BE2C (cell line): ENCODE results near the gene PLCB4.

Experiments
- DNase-seq: peaks from one replicate; pipeline ENCODE4 v3.0.0-alpha.2; 2020
- H3K27me3 ChIP-seq: fragments of 250-450 bp; sonication (Bioruptor Pico); 2 replicates; pipeline ENCODE4 v1.5.1; 2020; ENCODE audit warnings: mild to moderate bottlenecking
- H3K36me3 ChIP-seq: fragments of 250-450 bp; sonication (Bioruptor Pico); 2 replicates; pipeline ENCODE4 v1.5.1; 2020; ENCODE audit warnings: mild to moderate bottlenecking
- H3K4me1 ChIP-seq: fragments of 250-450 bp; sonication (Bioruptor Pico); 2 replicates; pipeline ENCODE4 v1.5.1; 2020
- H3K4me3 ChIP-seq: 2 replicates; pipeline ENCODE4 v1.5.1; 2011; ENCODE audit warnings: low read depth, low read length
- H3K9me3 ChIP-seq: fragments of 250-450 bp; sonication (Bioruptor Pico); 2 replicates; pipeline ENCODE4 v1.5.1; 2020
- TF ChIP-seq, protein P1 (sequence below): IDR thresholded peaks from 2 replicates; pipeline ENCODE4 v1.5.1; 2012; ENCODE audit warnings: mild to moderate bottlenecking, low read depth, low read length

Gene PLCB4

GRCh38 chr20:9131841-9132240, 63.0 kb downstream of the PLCB4 start:
- H3K9me3 ChIP-seq = peaks cover 5% of the 10 kb centered on the region
- H3K27me3 ChIP-seq = no peaks in the 10 kb centered on the region
- H3K4me3 ChIP-seq = no peak overlapping the region
- TF ChIP-seq, protein P1, sequence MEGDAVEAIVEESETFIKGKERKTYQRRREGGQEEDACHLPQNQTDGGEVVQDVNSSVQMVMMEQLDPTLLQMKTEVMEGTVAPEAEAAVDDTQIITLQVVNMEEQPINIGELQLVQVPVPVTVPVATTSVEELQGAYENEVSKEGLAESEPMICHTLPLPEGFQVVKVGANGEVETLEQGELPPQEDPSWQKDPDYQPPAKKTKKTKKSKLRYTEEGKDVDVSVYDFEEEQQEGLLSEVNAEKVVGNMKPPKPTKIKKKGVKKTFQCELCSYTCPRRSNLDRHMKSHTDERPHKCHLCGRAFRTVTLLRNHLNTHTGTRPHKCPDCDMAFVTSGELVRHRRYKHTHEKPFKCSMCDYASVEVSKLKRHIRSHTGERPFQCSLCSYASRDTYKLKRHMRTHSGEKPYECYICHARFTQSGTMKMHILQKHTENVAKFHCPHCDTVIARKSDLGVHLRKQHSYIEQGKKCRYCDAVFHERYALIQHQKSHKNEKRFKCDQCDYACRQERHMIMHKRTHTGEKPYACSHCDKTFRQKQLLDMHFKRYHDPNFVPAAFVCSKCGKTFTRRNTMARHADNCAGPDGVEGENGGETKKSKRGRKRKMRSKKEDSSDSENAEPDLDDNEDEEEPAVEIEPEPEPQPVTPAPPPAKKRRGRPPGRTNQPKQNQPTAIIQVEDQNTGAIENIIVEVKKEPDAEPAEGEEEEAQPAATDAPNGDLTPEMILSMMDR = no peak
- peaks cover 12% of the 10 kb centered on the region for H3K4me1 ChIP-seq
- DNase-seq = no peak
- H3K36me3 ChIP-seq = no peaks in the 10 kb centered on the region; the same call in 1 of the 2 replicates

GRCh38 chr20:9134346-9134745, 65.5 kb downstream of the PLCB4 start:
- TF ChIP-seq, protein P1 = no peak
- peaks cover 10% of the 10 kb centered on the region for H3K4me1 ChIP-seq
- no peaks in the 10 kb centered on the region for H3K27me3 ChIP-seq
- no peaks in the 10 kb centered on the region; the same call in none of the 2 replicates for H3K36me3 ChIP-seq
- no peak overlapping the region for H3K4me3 ChIP-seq
- no peak for DNase-seq
- H3K9me3 ChIP-seq = peaks cover 9% of the 10 kb centered on the region

- no peaks in the 10 kb centered on the region; the same call in none of the 2 replicates for H3K36me3 ChIP-seq
- no peak overlapping the region for H3K4me3 ChIP-seq
- TF ChIP-seq, protein P1 = no peak
These were observed 67.2 kb downstream of the PLCB4 start for GRCh38 chr20:9136114-9136513.

GRCh38 chr20:9137001-9137400, 68.1 kb downstream of the PLCB4 start:
- no peak overlapping the region for H3K4me3 ChIP-seq
- no peaks in the 10 kb centered on the region; the same call in none of the 2 replicates for H3K36me3 ChIP-seq
- H3K4me1 ChIP-seq = peaks cover 11% of the 10 kb centered on the region; the same call in 1 of the 2 replicates
- H3K9me3 ChIP-seq = peaks cover 9% of the 10 kb centered on the region
- no peak for DNase-seq
- TF ChIP-seq, protein P1 = no peak
- no peaks in the 10 kb centered on the region for H3K27me3 ChIP-seq

More at GRCh38 chr20:9136114-9136513, 67.2 kb downstream of the PLCB4 start:
- Histone ChIP-seq H3K9me3 (peaks cover 13% of the 10 kb centered on the region), H3K4me1 (peaks cover 7% of the 10 kb centered on the region; the same call in 1 of the 2 replicates), H3K27me3 (no peaks in the 10 kb centered on the region)
- no peak for DNase-seq

DNA sequence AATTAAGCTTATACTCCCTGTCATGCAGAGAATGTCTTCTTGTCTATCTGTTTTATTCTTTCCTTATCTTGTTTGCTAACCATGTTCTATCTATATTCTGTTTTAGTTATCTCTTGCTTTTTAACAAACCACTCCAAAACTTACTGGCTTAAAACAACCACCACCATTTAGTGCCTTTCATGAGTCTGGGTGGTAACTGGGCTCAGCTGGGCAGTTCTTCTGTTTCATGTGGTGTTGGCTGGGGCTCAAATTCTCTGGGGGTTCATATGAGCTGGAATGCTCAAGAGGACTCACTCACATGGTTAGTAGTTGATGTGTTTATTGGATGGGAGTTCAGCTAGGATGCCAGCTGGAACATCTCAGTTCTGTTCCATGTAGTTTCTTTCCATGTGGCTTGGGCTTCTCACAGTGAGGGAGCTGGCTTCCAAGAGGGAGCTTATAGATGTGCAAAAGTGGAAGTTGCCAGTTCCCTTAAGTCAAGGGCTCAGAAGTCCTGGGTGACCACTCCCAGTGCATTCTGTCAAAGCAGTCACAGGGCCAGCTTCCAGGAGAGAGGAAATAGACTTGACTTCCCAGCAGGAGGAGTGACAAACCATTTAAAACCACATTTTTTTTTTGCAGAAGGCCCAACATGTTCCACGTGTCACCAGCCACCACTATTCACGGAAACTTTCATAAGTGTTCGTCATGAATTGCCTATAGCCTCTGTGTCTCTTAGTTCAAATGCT, 70.4 kb downstream of the PLCB4 start:
- Histone ChIP-seq H3K4me1 (peaks cover 11% of the 10 kb centered on the region; the same call in 1 of the 2 replicates), H3K27me3 (no peaks in the 10 kb centered on the region), H3K36me3 (peaks cover 4% of the 10 kb centered on the region; the same call in 1 of the 2 replicates), H3K9me3 (0 out of 2 replicates have a peak, but pooled peaks cover 7% of the 10 kb centered on the region), H3K4me3 (no peak overlapping the region)
- TF ChIP-seq, protein P1 = no peak
- DNase-seq = no peak

- Histone ChIP-seq H3K9me3 (0 out of 2 replicates have a peak, but pooled peaks cover 7% of the 10 kb centered on the region), H3K4me1 (peaks cover 11% of the 10 kb centered on the region; the same call in 1 of the 2 replicates), H3K4me3 (no peak overlapping the region), H3K27me3 (no peaks in the 10 kb centered on the region), H3K36me3 (peaks cover 4% of the 10 kb centered on the region; the same call in 1 of the 2 replicates)
- DNase-seq = no peak
- TF ChIP-seq, protein P1 = no peak
These were observed 71.4 kb downstream of the PLCB4 start for GRCh38 chr20:9140162-9140760.
